ENCODE measurements around the gene MYRIP. TPM values are rescaled to one million over a fixed set of nuclear protein-coding genes. Genes with fewer than 3 reads are reported as not detected.

MYRIP gene
- total RNA-seq, 6 donors from 2014 or later, result 0.55 to 4.3 (median 2.1) TPM; not detected in 1

DNA sequence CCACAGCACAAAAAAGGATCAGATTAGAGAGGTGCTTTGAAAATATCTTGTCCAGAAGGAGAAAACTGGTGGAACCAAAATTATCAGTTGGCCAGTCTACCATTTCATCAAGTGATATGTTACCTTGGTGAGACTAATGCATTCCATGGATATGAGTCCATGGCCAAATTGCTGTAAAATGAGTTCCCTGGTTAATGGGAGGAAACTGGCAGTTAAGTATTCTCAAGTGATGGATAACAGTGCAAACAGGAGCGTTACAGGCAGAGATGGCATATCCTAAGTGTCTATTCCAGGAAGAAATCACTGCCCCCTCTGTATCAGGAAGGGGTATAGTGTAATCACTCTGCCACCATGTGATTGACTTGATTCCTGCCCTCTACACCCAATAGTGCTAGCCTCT lies 34.0 kb downstream of the MYRIP start:
- DNase-seq, result no peak
- TF ChIP-seq POLR2A (IDR thresholded peaks at IDR 0.05), result no peak
- TF ChIP-seq EP300 (IDR thresholded peaks at IDR 0.05), result no peak
- no peak for TF ChIP-seq POLR2AphosphoS5 (IDR thresholded peaks at IDR 0.05)
- TF ChIP-seq, protein P1, sequence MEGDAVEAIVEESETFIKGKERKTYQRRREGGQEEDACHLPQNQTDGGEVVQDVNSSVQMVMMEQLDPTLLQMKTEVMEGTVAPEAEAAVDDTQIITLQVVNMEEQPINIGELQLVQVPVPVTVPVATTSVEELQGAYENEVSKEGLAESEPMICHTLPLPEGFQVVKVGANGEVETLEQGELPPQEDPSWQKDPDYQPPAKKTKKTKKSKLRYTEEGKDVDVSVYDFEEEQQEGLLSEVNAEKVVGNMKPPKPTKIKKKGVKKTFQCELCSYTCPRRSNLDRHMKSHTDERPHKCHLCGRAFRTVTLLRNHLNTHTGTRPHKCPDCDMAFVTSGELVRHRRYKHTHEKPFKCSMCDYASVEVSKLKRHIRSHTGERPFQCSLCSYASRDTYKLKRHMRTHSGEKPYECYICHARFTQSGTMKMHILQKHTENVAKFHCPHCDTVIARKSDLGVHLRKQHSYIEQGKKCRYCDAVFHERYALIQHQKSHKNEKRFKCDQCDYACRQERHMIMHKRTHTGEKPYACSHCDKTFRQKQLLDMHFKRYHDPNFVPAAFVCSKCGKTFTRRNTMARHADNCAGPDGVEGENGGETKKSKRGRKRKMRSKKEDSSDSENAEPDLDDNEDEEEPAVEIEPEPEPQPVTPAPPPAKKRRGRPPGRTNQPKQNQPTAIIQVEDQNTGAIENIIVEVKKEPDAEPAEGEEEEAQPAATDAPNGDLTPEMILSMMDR (IDR thresholded peaks at IDR 0.05), result no peak
- H3K9me3 ChIP-seq, result no peaks in the 10 kb centered on the region
- no peaks in the 10 kb centered on the region for H3K4me1 ChIP-seq
- no peak for ATAC-seq (ENCODE audit: low FRiP score in 2 of 2)
- H3K36me3 ChIP-seq, result no peaks in the 10 kb centered on the region
- H3K27me3 ChIP-seq, result no peaks in the 10 kb centered on the region
- WGBS, 2 donors, result 50 to 56% methylated on average over 1 of the region's 1 CpG
- H3K27ac ChIP-seq, result no peak overlapping the region
- H3K4me3 ChIP-seq, result no peak overlapping the region

DNA sequence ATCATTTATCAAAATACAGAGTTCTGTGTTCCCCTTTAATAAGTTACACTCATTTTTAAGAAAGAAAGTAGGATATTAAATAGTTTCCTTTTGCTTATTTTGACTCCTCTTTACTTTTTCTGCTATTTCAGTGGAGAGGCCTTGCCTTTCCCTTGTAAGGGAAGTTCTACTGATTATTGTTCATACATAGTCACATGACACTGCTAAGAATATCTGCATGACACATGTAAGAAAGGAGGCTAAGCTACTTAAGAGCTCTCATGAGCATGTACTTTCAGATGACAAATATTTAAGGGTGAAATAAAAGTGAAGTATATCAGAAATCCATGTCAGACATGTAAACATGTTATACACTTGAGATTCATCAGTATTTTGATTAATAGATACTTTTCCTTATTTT lies 39.0 kb downstream of the MYRIP start:
- DNase-seq, result no peak
- TF ChIP-seq POLR2A (IDR thresholded peaks at IDR 0.05) (no peak), EP300 (IDR thresholded peaks at IDR 0.05) (no peak), POLR2AphosphoS5 (IDR thresholded peaks at IDR 0.05) (no peak)
- TF ChIP-seq, protein P1 (IDR thresholded peaks at IDR 0.05), result no peak
- H3K27me3 ChIP-seq, result no peaks in the 10 kb centered on the region
- no peak overlapping the region for H3K27ac ChIP-seq
- H3K9me3 ChIP-seq, result no peaks in the 10 kb centered on the region
- no peak overlapping the region for H3K4me3 ChIP-seq
- peaks cover 0 to 3% (median 0%) of the 10 kb centered on the region in 4 donors for H3K4me1 ChIP-seq
- no peaks in the 10 kb centered on the region for H3K36me3 ChIP-seq
- no peak for ATAC-seq (ENCODE audit: low FRiP score in 2 of 2)

DNA sequence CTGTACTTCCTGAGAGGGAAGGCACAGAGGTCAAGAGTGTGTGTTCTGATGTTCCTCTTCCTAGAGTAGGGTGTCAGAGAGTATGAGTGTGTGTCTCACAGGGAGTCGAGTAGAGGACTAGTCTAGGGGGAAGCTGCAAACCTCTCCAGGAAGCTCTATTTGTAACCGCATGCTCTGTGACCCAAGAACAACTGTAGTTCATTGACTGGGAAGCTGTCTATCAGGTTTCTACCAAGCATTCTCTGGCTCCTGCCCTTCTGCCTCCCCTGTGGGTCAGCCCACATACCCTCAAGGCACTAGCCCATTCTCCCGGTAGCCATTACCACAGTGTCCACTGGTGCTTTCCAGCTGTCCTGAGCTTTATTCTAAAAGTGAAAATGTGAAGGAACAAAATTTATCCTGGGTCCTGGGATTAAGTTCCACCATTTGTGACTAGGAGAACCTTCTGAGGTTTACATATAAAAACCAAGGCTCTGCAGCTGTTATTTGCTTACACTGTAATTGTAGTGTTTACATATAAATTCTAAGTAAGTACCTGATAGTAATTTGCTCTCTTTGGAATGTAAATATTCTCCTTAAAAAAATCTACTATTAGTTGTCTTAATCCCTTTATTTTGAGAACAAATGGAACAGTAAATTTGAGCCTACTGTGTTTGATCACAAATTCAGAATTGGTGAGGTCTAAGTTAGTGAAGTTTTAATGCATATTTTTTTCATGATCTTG lies 40.7 kb downstream of the MYRIP start:
- DNase-seq (no peak), ATAC-seq (ENCODE audit: low FRiP score in 2 of 2) (peak in 1 of 2 donors; percentile 40)

DNA sequence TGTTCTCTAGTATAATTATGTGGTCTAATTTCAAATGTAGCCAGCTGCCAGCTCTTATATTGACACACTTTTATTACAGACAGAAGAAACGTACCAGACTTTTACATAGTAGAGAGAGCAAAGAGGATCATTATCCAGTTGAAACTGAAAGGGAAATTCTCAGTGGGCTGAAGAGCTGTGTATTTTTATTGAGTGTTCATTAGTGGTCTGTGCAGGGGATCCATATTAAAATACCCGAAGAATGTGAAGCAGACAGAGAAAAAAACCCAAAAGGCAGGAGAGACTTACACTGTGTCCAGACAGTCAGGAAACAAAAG lies 41.3 kb downstream of the MYRIP start:
- Histone ChIP-seq H3K27ac (no peak overlapping the region), H3K4me1 (peaks cover 0 to 3% (median 0%) of the 10 kb centered on the region in 4 donors), H3K36me3 (no peaks in the 10 kb centered on the region), H3K9me3 (no peaks in the 10 kb centered on the region), H3K4me3 (no peak overlapping the region), H3K27me3 (no peaks in the 10 kb centered on the region)
- DNase-seq (no peak), ATAC-seq (ENCODE audit: low FRiP score in 2 of 2) (no peak)
- 39 to 53% methylated on average over 2 of the region's 2 CpGs for WGBS, 2 donors
- TF ChIP-seq POLR2A (IDR thresholded peaks at IDR 0.05) (no peak), EP300 (IDR thresholded peaks at IDR 0.05) (no peak), POLR2AphosphoS5 (IDR thresholded peaks at IDR 0.05) (no peak)
- TF ChIP-seq, protein P1 (IDR thresholded peaks at IDR 0.05), result no peak

More for the DNA sequence above, 40.7 kb downstream of the MYRIP start:
- TF ChIP-seq POLR2A (IDR thresholded peaks at IDR 0.05) (no peak), POLR2AphosphoS5 (IDR thresholded peaks at IDR 0.05) (no peak), EP300 (IDR thresholded peaks at IDR 0.05) (no peak)
- no peak overlapping the region for H3K4me3 ChIP-seq
- H3K36me3 ChIP-seq, result no peaks in the 10 kb centered on the region
- whole genome bisulfite sequencing, 2 donors, result 43 to 46% methylated on average over 3 of the region's 3 CpGs
- peaks cover 0 to 3% (median 0%) of the 10 kb centered on the region in 4 donors for H3K4me1 ChIP-seq
- H3K9me3 ChIP-seq, result no peaks in the 10 kb centered on the region
- no peaks in the 10 kb centered on the region for H3K27me3 ChIP-seq
- H3K27ac ChIP-seq, result no peak overlapping the region

DNA sequence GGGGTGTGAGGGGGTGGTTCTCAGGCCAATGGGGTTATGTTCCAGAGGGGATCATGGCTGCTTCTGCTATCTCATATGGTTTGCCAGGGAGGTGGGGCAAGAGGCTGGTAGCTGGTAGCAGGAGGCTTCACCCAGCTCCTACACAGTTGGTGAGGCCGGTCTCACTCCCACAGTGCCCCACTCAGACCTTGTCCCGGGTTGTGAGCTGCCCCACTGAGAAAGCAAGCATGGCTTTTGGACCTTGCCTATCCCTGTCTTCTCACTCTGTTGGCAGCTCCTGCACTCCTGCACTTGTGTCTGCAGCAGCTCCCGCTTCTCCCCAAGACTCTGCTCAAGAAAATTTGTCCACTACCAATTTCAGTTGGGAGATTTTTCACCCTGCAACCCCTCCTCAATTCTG lies 46.1 kb downstream of the MYRIP start:
- ATAC-seq (ENCODE audit: low FRiP score in 2 of 2), result no peak
- TF ChIP-seq POLR2AphosphoS5 (IDR thresholded peaks at IDR 0.05) (no peak), POLR2A (IDR thresholded peaks at IDR 0.05) (no peak), EP300 (IDR thresholded peaks at IDR 0.05) (no peak)
- TF ChIP-seq, protein P1 (IDR thresholded peaks at IDR 0.05), result no peak
- no peak for DNase-seq

More for the DNA sequence above, 46.1 kb downstream of the MYRIP start:
- H3K27me3 ChIP-seq, result no peaks in the 10 kb centered on the region
- H3K4me3 ChIP-seq, result no peak overlapping the region
- WGBS, 2 donors, result 89 to 100% methylated on average over 1 to 3 of the region's 3 CpGs
- H3K9me3 ChIP-seq, result no peaks in the 10 kb centered on the region
- H3K36me3 ChIP-seq, result no peaks in the 10 kb centered on the region
- no peaks in the 10 kb centered on the region for H3K4me1 ChIP-seq
- H3K27ac ChIP-seq, result no peak overlapping the region
